Activated CD4-positive, alpha-beta T cell treated with anti-CD3 and anti-CD28 coated beads, Interleukin-2, amount 50 U/mL, for 16 hours (primary cell): ENCODE measurements around the gene DZIP1L.

Experiments used
- DNase-seq: peaks from one replicate; pipeline ENCODE4 v3.0.0-alpha.2; 2020

Gene DZIP1L

GRCh38 chr3:138068046-138068445 lies 47.4 kb downstream of the DZIP1L start:
- no peak for DNase-seq

GRCh38 chr3:138066972-138067371 lies 48.4 kb downstream of the DZIP1L start:
- no peak for DNase-seq

GRCh38 chr3:138066383-138066782 lies 49.0 kb downstream of the DZIP1L start:
- DNase-seq = peak; percentile 89

- peak; percentile 51 for DNase-seq
Measured at GRCh38 chr3:138065949-138066348, 49.5 kb downstream of the DZIP1L start.

GRCh38 chr3:138063416-138063815 lies 52.0 kb downstream of the DZIP1L start:
- DNase-seq = no peak

- no peak for DNase-seq
Measured at GRCh38 chr3:138062626-138063025, 52.8 kb downstream of the DZIP1L start.

GRCh38 chr3:138062037-138062436 lies 53.4 kb downstream of the DZIP1L start:
- DNase-seq = no peak

GRCh38 chr3:138060792-138061191 lies 54.6 kb downstream of the DZIP1L start:
- no peak for DNase-seq

- DNase-seq = no peak
Measured at GRCh38 chr3:138059261-138059660, 56.1 kb downstream of the DZIP1L start.

GRCh38 chr3:138057384-138057783 lies 58.0 kb downstream of the DZIP1L start:
- DNase-seq = no peak

GRCh38 chr3:138054057-138054456 lies 61.4 kb downstream of the DZIP1L start:
- no peak for DNase-seq

- peak; percentile 29 for DNase-seq
Measured at GRCh38 chr3:138051947-138052802, 63.2 kb downstream of the DZIP1L start.

- no peak for DNase-seq
Measured at GRCh38 chr3:138049157-138049919, 66.1 kb downstream of the DZIP1L start.

- no peak for DNase-seq
Measured at GRCh38 chr3:138047596-138048158, 67.7 kb downstream of the DZIP1L start.

GRCh38 chr3:138046955-138047354 lies 68.5 kb downstream of the DZIP1L start:
- peak; percentile 6 for DNase-seq

GRCh38 chr3:138046085-138046484 lies 69.3 kb downstream of the DZIP1L start:
- DNase-seq = no peak

- no peak for DNase-seq
Measured at GRCh38 chr3:138043266-138044029, 72.0 kb downstream of the DZIP1L start.

GRCh38 chr3:138042043-138042442 lies 73.4 kb downstream of the DZIP1L start:
- no peak for DNase-seq

- no peak for DNase-seq
Measured at GRCh38 chr3:138038725-138039462, 76.5 kb downstream of the DZIP1L start.

- no peak for DNase-seq
Measured at GRCh38 chr3:138036572-138036971, 78.8 kb downstream of the DZIP1L start.

- DNase-seq = no peak
Measured at GRCh38 chr3:138034918-138035317, 80.5 kb downstream of the DZIP1L start.

GRCh38 chr3:138033202-138033691 lies 82.2 kb downstream of the DZIP1L start:
- no peak for DNase-seq
